GM12878 (cell line): Measurements from ENCODE around the gene TLNRD1. TPM values are rescaled to one million over a fixed set of nuclear protein-coding genes. Genes with fewer than 3 reads are reported as not detected.

ENCODE experiments used
- ATAC-seq: fragments of 200-7000 bp; cut with Tn5 transposase; 3 replicates; pipeline ENCODE4 v1.9.1; 2020; ENCODE audit warnings: mild to moderate bottlenecking, moderate library complexity
- BruUV-seq: library from RNA; stranded (reverse); fragments of 400-500 nt; replicated peaks from 2 replicates; lab custom pipeline; 2021; lab: Mats Ljungman, UMichigan
- CTCF ChIA-PET: fragments of 300-600 bp; sonication (Branson Sonifier 250); formaldehyde crosslinking; extraction: SDS; loops from one replicate; lab custom pipeline; 2021; ENCODE audit warnings: inconsistent platforms; lab: Yijun Ruan, JAX
- POLR2A ChIA-PET: fragments of 350-600 bp; formaldehyde crosslinking; extraction: SDS; loops from one replicate; lab custom pipeline; 2021; ENCODE audit warnings: inconsistent platforms; lab: Charles Lee
- RAD21 ChIA-PET: fragments of 300-600 bp; sonication (Branson Sonifier 250); formaldehyde crosslinking; loops from one replicate; lab custom pipeline; 2023; ENCODE audit warnings: antibody characterized with exemption; ENCODE audit not compliant: unreplicated experiment; lab: Charles Lee
- SMC1A ChIA-PET: fragments of 300-600 bp; sonication (Branson Sonifier 250); formaldehyde crosslinking; loops from one replicate; lab custom pipeline; 2023; ENCODE audit not compliant: unreplicated experiment, uncharacterized antibody; lab: Charles Lee
- DNase-seq: peaks from one replicate; pipeline ENCODE4 v3.0.0-alpha.2; 2011; ENCODE audit warnings: low read depth, low spot score
- FAIRE-seq: peaks from 3 replicates; lab custom pipeline; 2011; peaks lifted over from hg19 to GRCh38; lab: Jason Lieb, UNC
- H2AFZ ChIP-seq: 2 replicates; pipeline ENCODE4 v1.6.0; 2011; ENCODE audit warnings: low read depth, low read length, control low read depth; ENCODE audit not compliant: control insufficient read depth
- H3K27ac ChIP-seq: 2 replicates; pipeline ENCODE4 v1.5.1; 2011; ENCODE audit warnings: control low read depth; ENCODE audit not compliant: control insufficient read depth, insufficient read depth
- H3K27me3 ChIP-seq, 2 experiments: replicated peaks in 1 of 2; 2 replicates each; pipeline versions ENCODE4 v1.6.0 to v1.6.1; 2011; ENCODE audit warnings: low read length in 1 of 2; ENCODE audit not compliant: control insufficient read depth in 2 of 2, insufficient read depth in 2 of 2
- H3K36me3 ChIP-seq, 2 experiments: 2 replicates each; pipeline ENCODE4 v1.5.1; 2011; ENCODE audit warnings: low read length in 1 of 2; ENCODE audit not compliant: control insufficient read depth in 2 of 2, insufficient read depth in 2 of 2
- H3K4me1 ChIP-seq: 2 replicates; pipeline ENCODE4 v1.6.1; 2011; ENCODE audit warnings: mild to moderate bottlenecking, low read length, moderate library complexity, mixed read lengths; ENCODE audit not compliant: control insufficient read depth, insufficient read depth
- H3K4me2 ChIP-seq: 2 replicates; pipeline ENCODE4 v1.6.0; 2011; ENCODE audit warnings: control low read depth; ENCODE audit not compliant: control insufficient read depth, insufficient read depth
- H3K4me3 ChIP-seq: fragments of 200-600 bp; sonication (generic); 2 replicates; pipeline ENCODE4 v1.5.1; 2016
- H3K79me2 ChIP-seq: 2 replicates; pipeline ENCODE4 v1.6.0; 2011; ENCODE audit warnings: low read length; ENCODE audit not compliant: control insufficient read depth, insufficient read depth
- H3K9ac ChIP-seq: 2 replicates; pipeline ENCODE4 v1.8.0; 2011; ENCODE audit warnings: low read length, control low read depth, mixed read lengths; ENCODE audit not compliant: control insufficient read depth, insufficient read depth
- H3K9me3 ChIP-seq: replicated peaks from 3 replicates; pipeline ENCODE4 v1.5.1; 2011; ENCODE audit warnings: mild to moderate bottlenecking, low read length; ENCODE audit not compliant: control insufficient read depth, insufficient read depth
- H4K20me1 ChIP-seq: 2 replicates; pipeline ENCODE4 v1.6.0; 2011; ENCODE audit not compliant: control insufficient read depth, insufficient read depth
- BACH1 ChIP-seq: fragments of 450-650 bp; IDR thresholded peaks from 2 replicates; pipeline ENCODE4 v1.6.1; 2017; ENCODE audit warnings: mild to moderate bottlenecking, borderline replicate concordance
- BMI1 ChIP-seq: fragments of 450-650 bp; IDR thresholded peaks from 2 replicates; pipeline ENCODE4 v1.6.1; 2016; ENCODE audit warnings: mild to moderate bottlenecking, moderate library complexity, borderline replicate concordance
- E2F8 ChIP-seq: fragments of 450-650 bp; IDR thresholded peaks from 2 replicates; pipeline ENCODE4 v1.6.1; 2018; ENCODE audit warnings: mild to moderate bottlenecking, low read depth, moderate library complexity; ENCODE audit not compliant: partially characterized antibody
- JUNB ChIP-seq: IDR thresholded peaks from 2 replicates; pipeline ENCODE4 v1.6.1; 2016; ENCODE audit warnings: antibody characterized with exemption, mild to moderate bottlenecking
- KLF5 ChIP-seq: fragments of 450-650 bp; IDR thresholded peaks from 2 replicates; pipeline ENCODE4 v1.6.1; 2014; ENCODE audit warnings: mild to moderate bottlenecking; ENCODE audit not compliant: partially characterized antibody
- MLLT1 ChIP-seq: fragments of 450-650 bp; IDR thresholded peaks from 2 replicates; pipeline ENCODE4 v1.6.1; 2016; ENCODE audit warnings: mild to moderate bottlenecking
- MTA2 ChIP-seq: fragments of 450-650 bp; IDR thresholded peaks from 2 replicates; pipeline ENCODE4 v1.6.1; 2016; ENCODE audit warnings: low read depth, mild to moderate bottlenecking, moderate library complexity
- MXI1 ChIP-seq: fragments of 150-350 bp; IDR thresholded peaks from 2 replicates; pipeline ENCODE4 v1.6.1; 2011; ENCODE audit warnings: low read depth, mild to moderate bottlenecking, inconsistent platforms, low read length, improper control_type of control experiment
- MYB ChIP-seq: fragments of 150-350 bp; IDR thresholded peaks from 2 replicates; pipeline ENCODE4 v1.6.1; 2014; ENCODE audit warnings: mild to moderate bottlenecking, low read depth, low read length, borderline replicate concordance
- NFYB ChIP-seq: IDR thresholded peaks from 2 replicates; pipeline ENCODE4 v1.6.1; 2011; ENCODE audit warnings: low read depth, mild to moderate bottlenecking, low read length, improper control_type of control experiment, moderate library complexity; ENCODE audit not compliant: insufficient read depth
- SIN3A ChIP-seq: IDR thresholded peaks from 2 replicates; pipeline ENCODE4 v1.6.1; 2012; ENCODE audit warnings: low read depth, low read length, improper control_type of control experiment
- SKIL ChIP-seq: fragments of 450-650 bp; IDR thresholded peaks from 2 replicates; pipeline ENCODE4 v1.6.1; 2017; ENCODE audit warnings: mild to moderate bottlenecking, low read depth, inconsistent platforms; ENCODE audit not compliant: poor library complexity, severe bottlenecking
- TCF12 ChIP-seq: IDR thresholded peaks from 2 replicates; pipeline ENCODE4 v1.6.1; 2011; ENCODE audit warnings: low read depth, mild to moderate bottlenecking, low read length
- WGBS: methylation state at CpG from one replicate; pipeline ENCODE4 v1.1.6; 2016; ENCODE audit warnings: low lambda C conversion rate; ENCODE audit not compliant: insufficient replicate concordance, insufficient coverage; ENCODE audit errors: missing lambda C conversion rate; 5-methylcytosine and 5-hydroxymethylcytosine counted together
- in situ Hi-C: fragments of 300-500 bp; cut with MboI; formaldehyde crosslinking; loops from 9 replicates; pipeline ENCODE4 v1.14.3; 2018; ENCODE audit warnings: mixed read lengths
- intact Hi-C: fragments of 100-400 bp; cut with micrococcal nuclease; formaldehyde crosslinking; loops from one replicate; pipeline ENCODE4 v1.14.2; 2022; ENCODE audit not compliant: unreplicated experiment
- polyA plus RNA-seq, 11 experiments: library from polyadenylated mRNA; depleted of rRNA in 4 of 11; unstranded in 6 of 11; stranded (reverse) in 5 of 11; fragments of >200 nt; fragmentation: Nextera tagmentation in 4 of 11; fragmentation: Illumina TruSeq in 1 of 11; extraction: Ambion mirVana in 4 of 11; extraction: Trizol in 1 of 11; gene quantifications; 1 replicate in 1 of 11; 2 replicates in 10 of 11; pipeline versions ENCODE4 v1.2.1 to v1.2.3, GENCODE V29; 2011 to 2016; ENCODE audit warnings: inconsistent platforms in 2 of 11, missing spikeins in 2 of 11, low read depth in 1 of 11
- total RNA-seq, 4 experiments: library from RNA; depleted of rRNA in 3 of 4; stranded (reverse); fragments of >200 nt in 3 of 4; fragmentation: Illumina TruSeq in 1 of 4; extraction: Trizol in 1 of 4; gene quantifications; 2 replicates each; pipeline versions ENCODE4 v1.2.1 to v1.2.3, GENCODE V29; 2013 to 2021

TLNRD1 gene
- total and polyA plus RNA-seq, 10 of the 15 experiments (the other 5 are each of a cell fraction or from before 2014, with no cell fraction given): 2.5 to 44.8 (median 9.1) TPM

- in situ Hi-C loops: no loop called here
- H3K36me3 ChIP-seq: no peaks in the 10 kb centered on the region
- ChIA-PET CTCF (interaction anchor here (0.7 to 1.7 kb wide), 8 partner anchors 14 to 311 kb away, joined by 3 to 7 read pairs (median 4); partner anchors contain the start of gene TLNRD1), POLR2A (interaction anchor here (0.6 to 1.2 kb wide), 5 partner anchors 13 to 237 kb away, joined by 3 to 7 read pairs (median 3); partner anchors contain the start of gene TLNRD1), SMC1A (interaction anchor here (0.7 to 2.9 kb wide), 7 partner anchors 9 to 240 kb away, joined by 3 to 8 read pairs (median 3); partner anchors contain the start of gene TLNRD1), RAD21 (interaction anchor here (1.1 to 1.9 kb wide), 4 partner anchors 9 to 271 kb away, joined by 3 to 7 read pairs (median 4); no protein-coding TSS in a partner anchor)
- H3K9me3 ChIP-seq: peaks cover 5% of the 10 kb centered on the region
- no peak overlapping the region for H3K9ac ChIP-seq
- no peaks in the 10 kb centered on the region for H4K20me1 ChIP-seq
- TF ChIP-seq BMI1 (no peak), MLLT1 (no peak), SIN3A (no peak), NFYB (no peak), TCF12 (no peak), MTA2 (no peak), BACH1 (no peak), MYB (no peak), JUNB (no peak), MXI1 (no peak), KLF5 (no peak), E2F8 (no peak), SKIL (no peak)
- H3K27ac ChIP-seq: no peak overlapping the region
- BruUV-seq: no TSS peak
- DNase-seq (no peak), FAIRE-seq (no peak), ATAC-seq (no peak)
- intact Hi-C loops: no loop called here
- H3K4me3 ChIP-seq: no peak overlapping the region
- H3K79me2 ChIP-seq: no peaks in the 10 kb centered on the region
- no peaks in the 10 kb centered on the region for H3K27me3 ChIP-seq
- no peak overlapping the region for H2AFZ ChIP-seq
- H3K4me2 ChIP-seq: no peak overlapping the region
- 96% methylated on average over 4 of the region's 4 CpGs for WGBS
- peaks cover 41% of the 10 kb centered on the region for H3K4me1 ChIP-seq
These were observed 25.1 kb downstream of the TLNRD1 start for GRCh38 chr15:81025721-81026370.
